GM18951 (cell line): Measurements from ENCODE around the gene NTRK3.

ENCODE experiments used
- POLR2A ChIP-seq: IDR thresholded peaks from 4 replicates; pipeline ENCODE4 v1.6.1; 2011; ENCODE audit warnings: mild to moderate bottlenecking; ENCODE audit not compliant: insufficient read length, insufficient read depth; ENCODE audit errors: extremely low read depth
- in situ Hi-C: fragments of 300-500 bp; cut with MboI; formaldehyde crosslinking; loops from one replicate; pipeline ENCODE4 v1.12.0; 2022; ENCODE audit warnings: low sequenced_read_pairs, mixed read lengths, inconsistent platforms; ENCODE audit not compliant: unreplicated experiment

The NTRK3 gene

GRCh38 chr15:88104357-88104756 is 152.2 kb downstream of the NTRK3 start:
- in situ Hi-C loops = no loop called here

GRCh38 chr15:88100181-88100580 is 156.4 kb downstream of the NTRK3 start:
- no peak for TF ChIP-seq POLR2A
- in situ Hi-C loops = no loop called here

More at GRCh38 chr15:88104357-88104756, 152.2 kb downstream of the NTRK3 start:
- no peak for TF ChIP-seq POLR2A

- in situ Hi-C loops = no loop called here
- TF ChIP-seq POLR2A = no peak
These were observed 158.2 kb downstream of the NTRK3 start for GRCh38 chr15:88098361-88098760.

GRCh38 chr15:88091444-88092016 is 165.0 kb downstream of the NTRK3 start:
- no peak for TF ChIP-seq POLR2A
- in situ Hi-C loops = no loop called here

GRCh38 chr15:88090481-88091011 is 166.0 kb downstream of the NTRK3 start:
- in situ Hi-C loops = no loop called here
- TF ChIP-seq POLR2A = no peak

GRCh38 chr15:88089731-88090130 is 166.8 kb downstream of the NTRK3 start:
- no peak for TF ChIP-seq POLR2A
- in situ Hi-C loops = no loop called here

- in situ Hi-C loops = no loop called here
- TF ChIP-seq POLR2A = no peak
These were observed 167.4 kb downstream of the NTRK3 start for GRCh38 chr15:88089024-88089620.

- TF ChIP-seq POLR2A = no peak
These were observed 172.5 kb downstream of the NTRK3 start for GRCh38 chr15:88083811-88084760.

GRCh38 chr15:88080616-88081015 is 175.9 kb downstream of the NTRK3 start:
- in situ Hi-C loops = no loop called here
- TF ChIP-seq POLR2A = no peak

More at GRCh38 chr15:88083811-88084760, 172.5 kb downstream of the NTRK3 start:
- in situ Hi-C loops = no loop called here

GRCh38 chr15:88077296-88078020 is 179.1 kb downstream of the NTRK3 start:
- in situ Hi-C loops = no loop called here
- TF ChIP-seq POLR2A = no peak

GRCh38 chr15:88076328-88076727 is 180.2 kb downstream of the NTRK3 start:
- no peak for TF ChIP-seq POLR2A
- in situ Hi-C loops = no loop called here

GRCh38 chr15:88075102-88075501 is 181.4 kb downstream of the NTRK3 start:
- in situ Hi-C loops = no loop called here
- TF ChIP-seq POLR2A = no peak

- in situ Hi-C loops = no loop called here
- TF ChIP-seq POLR2A = no peak
These were observed 182.2 kb downstream of the NTRK3 start for GRCh38 chr15:88074386-88074785.
